Measurements from ENCODE around the gene ABCG2.

ABCG2 gene

DNA sequence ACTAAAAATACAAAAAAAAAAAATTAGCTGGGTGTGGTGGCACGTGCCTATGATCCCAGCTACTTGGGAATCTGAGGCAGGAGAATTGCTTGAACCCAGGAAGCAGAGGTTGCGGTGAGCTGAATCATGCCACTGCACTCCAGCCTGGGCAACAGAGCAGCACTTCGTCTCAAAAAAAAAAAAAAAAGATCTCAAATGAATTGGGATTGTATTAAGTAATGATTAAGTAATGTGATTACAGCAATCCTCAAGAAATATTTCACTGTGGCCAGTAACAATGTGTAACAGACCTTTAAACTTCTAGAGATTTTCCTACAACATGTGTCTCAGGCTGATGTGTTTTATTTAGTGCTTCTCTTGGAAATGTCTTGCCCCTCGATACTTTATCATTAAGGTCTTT lies 104.2 kb downstream of the ABCG2 start:
- POLR2A ChIA-PET: no interaction called here
- no peaks in the 10 kb centered on the region for H3K4me1 ChIP-seq (ENCODE audit: control insufficient read depth, insufficient read depth, low read length)
- CTCF ChIA-PET: interaction anchor here (0.5 to 2.2 kb wide), 8 partner anchors 44 to 344 kb away, joined by 3 to 11 read pairs (median 3); no protein-coding TSS in a partner anchor
- H3K27ac ChIP-seq (ENCODE audit: extremely low read depth, low read depth, low read length): no peak overlapping the region
- TF ChIP-seq ZNF133 (tag by site-specific recombination; IDR thresholded peaks at IDR 0.05) (no peak), ZNF529 (tag by site-specific recombination; IDR thresholded peaks at IDR 0.05; ENCODE audit: insufficient replicate concordance) (no peak), ZNF610 (tag by site-specific recombination; IDR thresholded peaks at IDR 0.05; ENCODE audit: borderline replicate concordance) (no peak), KLF1 (tag by site-specific recombination; IDR thresholded peaks at IDR 0.05) (no peak), ZNF341 (tag by site-specific recombination; IDR thresholded peaks at IDR 0.05; ENCODE audit: low read depth) (no peak), ZNF292 (tag by site-specific recombination; IDR thresholded peaks at IDR 0.05; ENCODE audit: borderline replicate concordance, low read depth) (no peak), ZNF350 (tag by site-specific recombination; IDR thresholded peaks at IDR 0.05) (no peak), ZNF266 (tag by site-specific recombination; IDR thresholded peaks at IDR 0.05; ENCODE audit: low read depth) (no peak), ZNF302 (tag by site-specific recombination; IDR thresholded peaks at IDR 0.05; ENCODE audit: low read depth) (no peak), ZNF510 (tag by site-specific recombination; IDR thresholded peaks at IDR 0.05; ENCODE audit: insufficient replicate concordance) (no peak), ZEB2 (tag by site-specific recombination; IDR thresholded peaks at IDR 0.05) (no peak)
- no peaks in the 10 kb centered on the region for H3K9me3 ChIP-seq (ENCODE audit: control insufficient read depth, insufficient read depth, low read depth, low read length)
- peaks cover 17 to 65% of the 10 kb centered on the region in 2 experiments; a peak in 2 of 3 replicates for H3K36me3 ChIP-seq (ENCODE audit: control insufficient read depth in 2 of 2, insufficient read depth in 1 of 2, low read length in 2 of 2)
- no peak overlapping the region for H3K4me3 ChIP-seq (ENCODE audit: low read depth, low read length)

- CTCF ChIA-PET: interaction anchor here (0.6 kb wide), 1 partner anchor 39 kb away, joined by 5 read pairs; no protein-coding TSS in a partner anchor
- POLR2A ChIA-PET: no interaction called here
- Histone ChIP-seq H3K4me3 (ENCODE audit: low read depth, low read length) (no peak overlapping the region), H3K27ac (ENCODE audit: extremely low read depth, low read depth, low read length) (no peak overlapping the region), H3K9me3 (ENCODE audit: control insufficient read depth, insufficient read depth, low read depth, low read length) (no peaks in the 10 kb centered on the region), H3K36me3 (ENCODE audit: control insufficient read depth in 2 of 2, insufficient read depth in 1 of 2, low read length in 2 of 2) (peaks cover 20 to 94% of the 10 kb centered on the region in 2 experiments), H3K4me1 (ENCODE audit: control insufficient read depth, insufficient read depth, low read length) (no peaks in the 10 kb centered on the region)
- TF ChIP-seq ZNF521 (tag by site-specific recombination; IDR thresholded peaks at IDR 0.05) (no peak), ZNF623 (tag by site-specific recombination; IDR thresholded peaks at IDR 0.05) (no peak), ZBTB20 (tag by site-specific recombination; IDR thresholded peaks at IDR 0.05) (no peak), ZNF626 (tag by site-specific recombination; IDR thresholded peaks at IDR 0.05) (no peak), INSM2 (tag by site-specific recombination; IDR thresholded peaks at IDR 0.05) (no peak), CTCF (tag by site-specific recombination; IDR thresholded peaks at IDR 0.05) (no peak), ZSCAN16 (tag by site-specific recombination; IDR thresholded peaks at IDR 0.05) (no peak), AEBP2 (tag by site-specific recombination; IDR thresholded peaks at IDR 0.05; ENCODE audit: borderline replicate concordance) (no peak), ZNF561 (tag by site-specific recombination; IDR thresholded peaks at IDR 0.05; ENCODE audit: borderline replicate concordance) (no peak), SCRT2 (tag by site-specific recombination; IDR thresholded peaks at IDR 0.05) (no peak), ZNF48 (tag by site-specific recombination; IDR thresholded peaks at IDR 0.05) (no peak), MEIS1 (CRISPR knock-in tag; IDR thresholded peaks at IDR 0.05; ENCODE audit: borderline replicate concordance) (no peak), ZBTB1 (tag by site-specific recombination; IDR thresholded peaks at IDR 0.05) (no peak), ZSCAN23 (tag by site-specific recombination; IDR thresholded peaks at IDR 0.05) (no peak)
- TF ChIP-seq, protein P1, sequence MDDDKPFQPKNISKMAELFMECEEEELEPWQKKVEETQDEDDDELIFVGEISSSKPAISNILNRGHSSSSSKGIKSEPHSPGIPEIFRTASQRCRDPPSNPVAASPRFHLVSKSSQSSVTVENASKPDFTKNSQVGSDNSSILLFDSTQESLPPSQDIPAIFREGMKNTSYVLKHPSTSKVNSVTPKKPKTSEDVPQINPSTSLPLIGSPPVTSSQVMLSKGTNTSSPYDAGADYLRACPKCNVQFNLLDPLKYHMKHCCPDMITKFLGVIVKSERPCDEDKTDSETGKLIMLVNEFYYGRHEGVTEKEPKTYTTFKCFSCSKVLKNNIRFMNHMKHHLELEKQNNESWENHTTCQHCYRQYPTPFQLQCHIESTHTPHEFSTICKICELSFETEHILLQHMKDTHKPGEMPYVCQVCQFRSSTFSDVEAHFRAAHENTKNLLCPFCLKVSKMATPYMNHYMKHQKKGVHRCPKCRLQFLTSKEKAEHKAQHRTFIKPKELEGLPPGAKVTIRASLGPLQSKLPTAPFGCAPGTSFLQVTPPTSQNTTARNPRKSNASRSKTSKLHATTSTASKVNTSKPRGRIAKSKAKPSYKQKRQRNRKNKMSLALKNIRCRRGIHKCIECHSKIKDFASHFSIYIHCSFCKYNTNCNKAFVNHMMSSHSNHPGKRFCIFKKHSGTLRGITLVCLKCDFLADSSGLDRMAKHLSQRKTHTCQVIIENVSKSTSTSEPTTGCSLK (tag by site-specific recombination; IDR thresholded peaks at IDR 0.05): no peak
These were observed 113.4 kb downstream of the ABCG2 start for GRCh38 chr4:88045021-88045420.
